PC-9 (cell line): Measurements from ENCODE around the gene DSCAM.

ENCODE experiments used
- EZH2 ChIP-seq: fragments of 200-600 bp; sonication (generic); IDR thresholded peaks from 2 replicates; pipeline ENCODE4 v1.8.0; 2017; ENCODE audit warnings: antibody characterized with exemption, low read depth
- TF ChIP-seq, protein P1 (sequence below): fragments of 200-600 bp; sonication (generic); conservative IDR thresholded peaks from 2 replicates; pipeline ENCODE4 v1.6.1; 2017; ENCODE audit warnings: mixed run types, antibody characterized with exemption, mild to moderate bottlenecking, moderate library complexity

DNA sequence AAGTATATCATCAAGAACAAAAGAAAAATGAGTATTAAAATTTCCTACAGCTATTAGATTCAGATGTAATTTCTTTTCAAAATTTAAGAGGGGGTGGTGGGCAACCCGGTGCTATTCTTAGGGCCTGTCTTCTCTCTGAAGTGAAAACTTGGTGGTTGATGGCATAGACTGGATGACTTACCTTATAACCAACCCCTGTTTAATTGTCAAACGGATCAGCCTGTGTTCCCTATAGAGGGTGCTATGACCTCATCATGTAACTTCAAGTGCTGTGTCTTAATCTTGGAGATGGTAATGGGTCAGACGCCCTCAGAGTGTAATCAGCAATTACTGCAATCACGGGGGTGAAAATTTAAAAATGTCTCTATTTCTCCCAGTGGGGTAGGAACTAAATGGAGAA lies 803.5 kb downstream of the DSCAM start:
- TF ChIP-seq, protein P1, sequence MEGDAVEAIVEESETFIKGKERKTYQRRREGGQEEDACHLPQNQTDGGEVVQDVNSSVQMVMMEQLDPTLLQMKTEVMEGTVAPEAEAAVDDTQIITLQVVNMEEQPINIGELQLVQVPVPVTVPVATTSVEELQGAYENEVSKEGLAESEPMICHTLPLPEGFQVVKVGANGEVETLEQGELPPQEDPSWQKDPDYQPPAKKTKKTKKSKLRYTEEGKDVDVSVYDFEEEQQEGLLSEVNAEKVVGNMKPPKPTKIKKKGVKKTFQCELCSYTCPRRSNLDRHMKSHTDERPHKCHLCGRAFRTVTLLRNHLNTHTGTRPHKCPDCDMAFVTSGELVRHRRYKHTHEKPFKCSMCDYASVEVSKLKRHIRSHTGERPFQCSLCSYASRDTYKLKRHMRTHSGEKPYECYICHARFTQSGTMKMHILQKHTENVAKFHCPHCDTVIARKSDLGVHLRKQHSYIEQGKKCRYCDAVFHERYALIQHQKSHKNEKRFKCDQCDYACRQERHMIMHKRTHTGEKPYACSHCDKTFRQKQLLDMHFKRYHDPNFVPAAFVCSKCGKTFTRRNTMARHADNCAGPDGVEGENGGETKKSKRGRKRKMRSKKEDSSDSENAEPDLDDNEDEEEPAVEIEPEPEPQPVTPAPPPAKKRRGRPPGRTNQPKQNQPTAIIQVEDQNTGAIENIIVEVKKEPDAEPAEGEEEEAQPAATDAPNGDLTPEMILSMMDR: no peak
- no peak for TF ChIP-seq EZH2
